ENCODE results near the gene CDC14A.
"Not testable (repeated sequence)": the region's sequence is repeated elsewhere in the genome, so short reads cannot be mapped to it uniquely, and the experiment has no call there.

Gene CDC14A, protein sequence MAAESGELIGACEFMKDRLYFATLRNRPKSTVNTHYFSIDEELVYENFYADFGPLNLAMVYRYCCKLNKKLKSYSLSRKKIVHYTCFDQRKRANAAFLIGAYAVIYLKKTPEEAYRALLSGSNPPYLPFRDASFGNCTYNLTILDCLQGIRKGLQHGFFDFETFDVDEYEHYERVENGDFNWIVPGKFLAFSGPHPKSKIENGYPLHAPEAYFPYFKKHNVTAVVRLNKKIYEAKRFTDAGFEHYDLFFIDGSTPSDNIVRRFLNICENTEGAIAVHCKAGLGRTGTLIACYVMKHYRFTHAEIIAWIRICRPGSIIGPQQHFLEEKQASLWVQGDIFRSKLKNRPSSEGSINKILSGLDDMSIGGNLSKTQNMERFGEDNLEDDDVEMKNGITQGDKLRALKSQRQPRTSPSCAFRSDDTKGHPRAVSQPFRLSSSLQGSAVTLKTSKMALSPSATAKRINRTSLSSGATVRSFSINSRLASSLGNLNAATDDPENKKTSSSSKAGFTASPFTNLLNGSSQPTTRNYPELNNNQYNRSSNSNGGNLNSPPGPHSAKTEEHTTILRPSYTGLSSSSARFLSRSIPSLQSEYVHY

DNA sequence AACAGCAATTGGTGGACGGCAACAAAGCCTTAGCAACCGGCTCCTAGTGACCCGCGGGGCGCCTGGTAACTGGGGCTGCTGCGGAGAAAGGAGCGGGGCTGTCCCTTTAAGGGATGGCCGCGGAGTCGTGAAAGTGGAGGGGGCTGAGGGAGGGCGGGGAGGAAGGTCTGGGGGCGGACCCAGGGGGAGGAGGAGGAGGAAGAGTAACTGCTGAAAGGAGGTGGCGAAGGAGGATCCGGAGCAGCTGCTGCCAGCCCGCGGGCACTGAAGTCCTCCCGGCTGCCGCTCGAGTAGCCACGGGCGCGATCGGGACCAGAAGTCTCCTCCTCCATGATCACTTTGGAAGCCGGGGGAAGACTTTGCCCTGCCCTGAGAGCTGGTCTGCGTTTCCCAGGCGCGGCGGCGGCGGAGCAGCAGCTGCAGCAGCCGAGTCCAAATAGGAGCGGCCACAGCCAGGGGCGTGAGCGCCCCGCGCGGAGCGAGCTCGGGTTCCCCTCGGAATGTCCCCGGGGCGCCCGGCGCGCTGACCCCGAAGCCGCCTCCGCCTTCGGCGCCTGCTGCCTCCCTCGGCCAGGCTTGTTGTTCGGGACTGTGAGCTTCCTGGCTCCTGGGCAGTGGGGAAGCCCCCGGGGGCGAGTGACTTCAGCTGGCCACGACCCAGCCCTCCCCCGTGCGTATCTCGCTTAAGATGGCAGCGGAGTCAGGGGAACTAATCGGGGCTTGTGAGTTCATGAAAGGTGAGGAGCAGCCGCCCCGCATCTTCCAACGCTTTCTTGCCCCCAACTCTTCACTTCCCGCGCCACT lies at the start of gene CDC14A:
Gene CDC14A (plus strand): TSS at position 240 of the 804 bp plus-strand sequence. CDS start 449 bp downstream, at position 689.
- peak; percentile 92 for DNase-seq (ENCODE audit: low spot score)

DNA sequence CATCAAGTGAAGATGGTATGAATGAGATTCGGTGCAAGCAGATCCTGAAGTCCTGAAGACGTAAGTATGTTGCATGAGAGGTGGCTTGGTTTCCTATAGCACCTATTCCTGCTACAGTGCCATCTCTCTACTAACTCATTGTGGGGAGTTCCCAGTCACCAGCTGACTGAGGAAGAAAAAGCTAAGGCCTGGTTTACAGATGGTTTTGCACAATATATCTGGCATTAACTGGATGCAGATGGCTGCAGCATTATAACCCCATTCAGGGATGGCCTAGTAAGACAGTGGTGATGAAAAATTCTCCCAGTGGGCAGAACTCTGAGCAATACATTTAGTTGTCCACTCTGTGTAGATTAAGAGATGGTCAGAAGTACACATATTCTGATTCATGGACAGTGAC lies 49.6 kb upstream of the CDC14A start:
- DNase-seq (ENCODE audit: low spot score) = no peak

DNA sequence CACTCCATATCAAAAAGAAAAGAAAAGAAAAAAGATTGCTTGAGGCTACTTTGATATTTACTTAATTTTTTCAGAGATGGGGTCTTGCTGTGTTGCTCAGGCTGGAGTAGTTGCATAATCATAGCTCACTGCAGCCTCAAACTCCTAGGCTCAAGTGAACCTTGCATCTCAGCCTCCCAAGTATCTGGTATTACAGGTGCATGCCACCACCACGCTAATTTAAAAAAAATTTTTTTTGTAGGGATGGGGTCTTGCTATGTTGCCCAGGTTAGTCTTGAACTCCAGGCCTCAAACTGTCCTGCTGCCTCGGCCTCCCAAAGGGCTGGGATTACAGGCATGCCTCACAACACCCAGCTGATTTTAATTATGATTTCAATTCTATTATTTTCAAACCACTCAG lies 48.1 kb upstream of the CDC14A start:
- DNase-seq (ENCODE audit: low spot score) = no peak

DNA sequence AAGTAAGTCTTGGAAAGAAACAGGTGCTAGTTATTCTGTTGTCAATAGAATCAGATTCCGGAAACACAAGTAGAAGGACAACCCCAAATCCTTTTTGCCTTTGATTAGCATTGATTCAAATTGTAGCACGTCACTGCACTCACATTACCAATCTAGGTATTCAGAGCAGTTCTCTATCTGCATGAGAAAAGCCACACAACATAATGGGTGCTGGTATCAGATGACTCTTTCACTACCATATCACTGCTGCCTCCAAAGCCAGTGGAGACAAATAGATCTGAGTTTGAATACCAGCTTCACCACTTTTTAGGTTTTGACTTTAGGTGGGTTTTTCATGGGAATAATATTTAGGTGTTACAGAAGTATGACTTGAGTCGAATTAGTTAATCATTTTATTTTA lies 47.4 kb upstream of the CDC14A start:
- peak; percentile 53 for DNase-seq (ENCODE audit: low spot score)

DNA sequence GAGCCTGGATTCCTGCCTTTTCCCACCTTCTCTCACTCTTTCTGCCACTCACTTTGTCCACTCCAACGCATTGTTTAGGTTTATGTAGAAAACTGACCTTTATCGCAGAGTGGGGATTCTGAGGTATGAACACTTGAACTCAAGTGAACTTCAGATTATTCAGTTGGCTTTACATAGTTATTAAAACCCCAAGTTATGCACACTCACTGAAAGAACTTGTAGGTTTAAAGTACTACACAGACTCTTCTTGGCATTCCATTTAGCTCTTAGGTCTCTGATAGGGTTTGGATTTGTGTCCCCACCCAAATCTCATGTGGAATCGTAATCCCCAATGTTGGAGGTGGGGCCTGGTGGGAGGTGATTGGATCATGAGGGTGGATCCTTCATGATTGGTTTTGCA lies 46.4 kb upstream of the CDC14A start:
- no peak for DNase-seq (ENCODE audit: low spot score)

DNA sequence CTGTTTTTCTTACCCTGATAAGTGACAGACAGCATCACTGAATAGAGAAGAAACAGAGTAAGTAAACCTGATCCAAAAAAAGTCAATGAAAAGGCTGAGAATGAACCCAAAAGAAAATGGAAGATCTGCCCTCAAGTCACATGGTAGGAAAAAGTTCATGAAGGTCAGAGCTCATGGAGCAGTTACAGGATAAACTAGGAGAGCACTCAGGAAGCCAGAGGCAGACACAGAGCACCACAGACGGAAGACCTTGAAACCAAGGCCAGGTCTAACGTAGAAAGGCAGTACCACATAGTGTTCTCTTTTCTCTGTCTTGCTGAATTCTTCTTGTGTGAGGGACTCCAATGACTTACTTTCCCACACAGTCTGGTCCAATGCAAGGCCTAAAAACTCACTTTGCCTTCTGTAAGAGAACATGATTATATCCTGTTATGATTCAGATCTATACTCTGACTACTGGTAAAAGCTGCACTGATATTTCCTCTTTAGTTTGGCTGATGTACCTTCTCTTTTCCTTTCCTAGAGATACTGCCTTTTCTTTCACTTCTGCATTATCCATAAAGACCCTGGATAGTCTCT lies 45.5 kb upstream of the CDC14A start:
- DNase-seq (ENCODE audit: low spot score) = no peak

DNA sequence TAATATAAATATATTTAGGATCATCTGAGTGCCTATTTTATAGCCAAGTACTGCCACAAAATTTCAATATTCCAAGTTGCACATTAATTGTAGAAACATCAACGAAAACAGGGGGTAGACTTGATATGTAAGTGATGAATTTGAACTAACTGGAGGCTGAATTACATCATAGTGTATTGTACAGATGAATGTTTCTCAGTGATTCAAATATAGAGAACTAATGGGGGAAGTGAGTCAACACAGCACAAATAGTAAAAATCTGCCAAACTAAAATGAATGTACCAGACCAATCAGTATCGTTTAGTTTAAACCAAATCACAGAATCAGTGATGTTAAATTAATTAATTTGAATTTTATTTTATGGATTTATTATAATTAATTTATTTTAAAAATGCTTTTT lies 43.5 kb upstream of the CDC14A start:
- no peak for DNase-seq (ENCODE audit: low spot score)

DNA sequence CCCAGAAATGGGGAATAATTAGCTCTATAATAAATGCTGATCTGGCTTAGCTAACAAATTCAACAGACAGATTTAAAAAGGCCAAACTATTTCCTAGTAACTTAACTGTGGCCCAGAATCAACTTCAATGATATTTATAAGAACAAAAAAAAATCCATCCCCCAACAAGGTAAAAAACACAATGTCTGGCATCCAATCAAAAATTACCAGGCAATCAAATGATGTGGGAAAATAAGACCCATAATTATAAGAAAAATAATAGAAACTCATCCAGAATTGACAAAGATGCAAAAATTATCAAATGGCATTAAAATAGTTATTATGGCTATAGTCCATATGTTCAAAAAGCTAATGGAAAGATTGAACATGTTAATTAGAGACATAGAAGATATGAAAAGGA lies 42.4 kb upstream of the CDC14A start:
- DNase-seq (ENCODE audit: low spot score) = no peak

DNA sequence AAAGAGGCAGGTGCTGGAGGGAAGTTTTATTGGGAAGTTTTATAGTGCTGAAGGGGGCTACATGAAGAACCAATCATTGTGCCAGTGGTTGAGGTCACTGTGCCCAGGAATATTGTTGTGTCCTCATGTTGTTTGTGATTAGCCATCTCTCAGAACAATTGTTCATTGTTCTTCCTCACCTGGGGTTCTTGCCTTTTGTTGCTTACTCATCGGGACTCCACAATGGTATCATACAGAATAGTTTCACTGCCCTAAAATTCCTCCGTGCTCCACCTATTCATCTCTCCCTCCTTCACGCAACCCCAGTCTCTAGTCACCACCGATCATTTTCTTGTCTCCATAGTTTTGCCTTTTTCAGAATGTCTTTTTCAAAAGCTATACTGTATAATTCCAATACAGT lies 38.9 kb upstream of the CDC14A start:
- DNase-seq (ENCODE audit: low spot score) = no peak

DNA sequence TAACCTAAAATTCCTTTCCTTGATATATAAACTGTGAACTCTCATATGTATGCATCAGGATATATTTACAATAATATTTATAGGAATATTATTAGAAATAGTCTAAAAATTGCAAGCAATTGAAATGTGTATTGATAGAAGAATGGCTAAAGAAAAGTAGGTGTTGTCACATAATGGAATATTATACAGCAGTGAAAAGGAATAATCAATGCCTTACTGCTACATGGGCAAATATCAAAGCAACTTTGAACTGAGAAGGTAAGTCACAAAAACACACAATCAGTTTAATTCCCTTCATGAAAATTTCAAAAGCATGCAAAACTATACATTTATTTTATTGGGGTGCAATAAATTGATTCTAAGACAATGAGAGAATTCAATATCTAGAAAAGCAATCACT lies 35.7 kb upstream of the CDC14A start:
- no peak for DNase-seq (ENCODE audit: low spot score)

DNA sequence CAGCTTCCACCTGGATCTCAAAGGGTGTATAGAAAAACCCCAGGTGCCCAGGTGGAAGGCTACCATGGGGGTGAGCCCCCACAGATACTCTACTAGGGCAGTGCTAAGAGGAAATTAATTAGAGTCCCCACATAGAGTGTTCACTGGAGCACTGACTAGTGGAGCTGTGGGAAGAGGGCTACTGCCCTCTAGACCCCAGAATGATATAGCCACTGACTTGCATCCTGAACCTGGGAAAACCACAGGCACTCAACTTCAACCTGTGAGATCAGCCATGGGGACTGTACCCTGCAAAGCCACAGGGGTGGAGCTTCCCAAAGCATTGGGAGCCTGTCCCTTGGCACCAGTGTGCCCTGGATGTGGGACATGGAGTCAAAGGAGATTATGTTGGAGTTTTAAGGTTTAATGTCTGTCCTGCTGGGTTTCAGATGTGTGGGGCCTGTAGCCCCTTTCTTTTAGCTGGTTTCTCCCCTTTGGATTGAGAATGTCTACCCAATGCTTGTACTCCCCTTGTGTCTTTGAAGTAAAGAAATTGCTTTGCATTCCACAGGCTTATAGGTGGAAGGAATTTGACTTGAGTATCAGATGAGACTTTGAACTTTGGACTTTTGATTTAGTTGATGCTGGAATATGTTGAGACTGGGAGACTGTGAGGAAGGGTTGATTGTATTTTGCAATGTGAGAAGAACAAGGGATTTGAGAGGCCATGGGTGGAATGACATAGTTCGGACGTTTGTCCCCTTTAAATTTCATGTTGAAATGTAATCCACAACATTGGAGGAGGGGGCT lies 31.8 kb upstream of the CDC14A start:
- no peak for DNase-seq (ENCODE audit: low spot score)

DNA sequence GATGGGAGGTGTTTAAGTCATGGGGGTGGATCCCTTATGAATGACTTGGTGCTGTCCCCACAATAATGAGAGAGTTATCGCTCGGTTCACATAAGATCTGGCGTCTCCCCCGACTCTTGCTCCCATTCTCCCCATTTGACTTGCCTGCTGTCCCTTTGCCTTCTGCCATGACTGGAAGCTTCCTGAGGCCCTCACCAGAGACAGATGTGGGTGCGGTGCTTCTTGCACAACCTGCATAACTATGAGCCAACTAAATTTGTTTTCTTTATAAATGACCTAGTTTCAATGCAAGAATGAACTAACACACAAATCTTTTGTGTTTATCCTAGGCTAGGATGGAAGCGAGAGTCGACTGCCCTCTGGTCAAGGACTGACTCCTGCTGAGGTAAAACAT lies 31.2 kb upstream of the CDC14A start:
- no peak for DNase-seq (ENCODE audit: low spot score)

DNA sequence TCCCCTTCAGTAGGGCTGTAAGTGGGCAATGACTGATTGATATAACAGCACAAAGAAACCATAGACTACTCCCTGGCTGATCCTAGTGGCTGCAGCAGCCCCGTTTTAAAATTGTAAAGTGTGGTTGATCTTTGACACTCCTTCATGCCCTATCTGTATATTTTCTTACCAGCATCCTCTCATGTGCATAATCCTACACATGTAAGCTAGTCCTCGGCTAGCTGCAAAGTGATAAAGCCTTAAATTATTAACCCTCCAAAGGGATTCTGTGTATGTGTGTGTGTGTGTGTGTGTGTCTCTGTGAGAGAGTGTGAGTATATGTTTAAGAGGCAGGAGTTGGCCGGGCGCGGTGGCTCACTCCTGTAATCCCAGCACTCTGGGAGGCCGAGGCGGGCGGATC lies 30.8 kb upstream of the CDC14A start:
- no peak for DNase-seq (ENCODE audit: low spot score)

DNA sequence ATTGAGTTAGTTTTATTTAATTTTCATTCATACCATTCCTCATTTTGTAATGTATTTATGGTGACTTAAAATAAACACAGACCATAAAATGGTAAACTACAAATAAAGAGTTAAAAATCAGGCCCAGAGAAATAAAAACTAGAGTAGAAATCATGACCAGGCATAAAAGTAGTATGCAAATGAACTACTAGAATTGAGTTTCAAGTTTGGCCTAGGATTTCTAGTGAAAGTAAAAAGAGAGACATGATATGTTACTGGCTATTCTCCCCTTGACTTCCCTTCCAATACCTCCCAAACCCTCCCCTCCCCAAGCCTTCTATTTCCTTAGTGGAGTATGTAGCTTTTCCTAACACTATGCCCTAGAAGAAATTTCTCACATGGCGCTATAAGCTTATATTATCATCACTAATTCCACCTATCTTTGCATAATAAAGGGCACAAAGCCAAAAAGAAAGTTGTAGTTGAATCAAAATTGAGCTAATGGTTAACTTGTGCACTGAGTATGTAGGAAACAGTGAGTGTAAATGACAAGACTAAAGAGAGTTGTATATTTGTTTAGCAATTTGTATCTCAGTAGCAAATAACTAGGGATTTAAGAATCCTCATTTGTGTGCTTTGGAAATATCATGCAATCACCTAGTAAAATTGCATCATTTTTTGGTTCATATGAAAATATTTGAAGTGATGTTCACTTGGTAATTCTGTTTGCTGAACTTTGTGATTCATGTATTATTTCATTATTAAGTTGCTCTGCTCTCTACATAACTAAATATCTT lies 29.7 kb upstream of the CDC14A start:
- no peak for DNase-seq (ENCODE audit: low spot score)

DNA sequence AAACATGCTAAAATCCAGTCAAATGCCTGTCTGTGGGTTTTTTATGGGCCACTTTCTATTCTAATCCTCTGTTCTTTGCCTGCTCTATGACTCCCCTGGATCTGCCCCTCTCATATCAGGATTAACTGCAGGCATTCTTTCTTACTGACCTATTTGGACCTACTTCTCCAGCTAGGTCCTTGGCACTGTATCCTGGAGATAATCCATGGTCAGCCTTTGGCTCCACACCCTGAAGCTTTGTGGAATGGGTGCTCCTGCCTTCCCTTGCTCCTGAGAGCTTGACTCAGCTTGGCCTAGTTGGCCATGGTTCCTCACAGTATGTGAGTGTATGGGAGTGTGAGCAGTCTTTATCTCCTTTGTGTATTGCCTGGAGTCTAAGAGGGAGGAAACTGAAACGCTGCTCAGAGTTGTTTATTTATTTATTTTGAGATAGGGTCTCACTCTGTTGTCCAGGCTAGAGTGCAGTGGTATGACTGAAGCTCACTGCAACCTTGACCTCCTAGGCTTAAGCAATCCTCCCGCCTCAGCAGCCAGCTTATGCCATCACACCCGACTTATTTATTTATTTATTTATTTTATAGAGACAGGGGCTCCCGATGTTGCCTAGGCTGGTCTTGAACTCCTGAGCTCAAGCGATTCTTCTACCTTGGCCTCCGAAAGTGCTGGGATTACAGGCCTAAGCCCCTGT lies 28.7 kb upstream of the CDC14A start:
- DNase-seq (ENCODE audit: low spot score) = no peak

DNA sequence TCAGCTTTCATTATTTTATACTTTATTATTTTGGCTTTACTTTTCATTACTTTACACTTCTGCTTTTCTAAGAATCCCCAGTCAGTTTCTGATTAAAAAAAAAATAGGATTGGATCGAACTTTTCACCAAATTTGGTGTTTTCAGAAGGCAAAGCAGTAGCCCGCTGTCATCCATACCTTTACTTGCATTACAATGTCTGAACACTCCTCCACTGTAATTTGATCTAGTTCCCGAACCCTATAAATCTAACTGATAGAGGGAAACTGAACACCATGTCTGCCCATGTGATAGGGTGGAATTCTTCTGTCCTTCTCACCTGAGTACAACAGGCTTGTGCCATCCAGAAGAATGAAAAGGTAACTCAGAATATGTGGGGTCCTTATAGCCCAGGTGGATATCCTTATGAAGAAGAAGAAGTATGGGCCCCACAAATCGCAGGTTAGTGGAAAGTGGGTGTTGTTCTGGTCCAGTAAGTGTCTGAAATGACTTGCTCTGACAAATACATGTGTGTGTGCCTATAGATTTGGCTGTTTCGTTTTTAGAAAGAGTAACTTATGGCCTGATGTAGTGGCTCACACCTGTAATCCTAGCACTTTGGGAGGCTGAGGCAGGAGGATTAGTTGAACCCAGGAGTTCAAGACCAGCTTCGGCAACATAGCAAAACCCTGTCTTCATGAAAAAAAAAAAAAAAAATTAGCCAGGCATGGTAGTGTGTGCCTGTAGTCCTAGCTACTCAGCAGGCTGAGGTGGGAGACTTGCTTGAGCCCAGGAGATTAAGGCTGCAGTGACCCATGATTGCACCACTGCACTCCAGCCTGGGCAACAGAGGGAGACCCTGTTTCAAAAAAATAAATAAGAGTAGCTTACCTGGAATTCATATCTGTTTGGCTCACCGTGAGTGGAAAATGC lies 26.6 kb upstream of the CDC14A start:
- peak; percentile 62 for DNase-seq (ENCODE audit: low spot score)

DNA sequence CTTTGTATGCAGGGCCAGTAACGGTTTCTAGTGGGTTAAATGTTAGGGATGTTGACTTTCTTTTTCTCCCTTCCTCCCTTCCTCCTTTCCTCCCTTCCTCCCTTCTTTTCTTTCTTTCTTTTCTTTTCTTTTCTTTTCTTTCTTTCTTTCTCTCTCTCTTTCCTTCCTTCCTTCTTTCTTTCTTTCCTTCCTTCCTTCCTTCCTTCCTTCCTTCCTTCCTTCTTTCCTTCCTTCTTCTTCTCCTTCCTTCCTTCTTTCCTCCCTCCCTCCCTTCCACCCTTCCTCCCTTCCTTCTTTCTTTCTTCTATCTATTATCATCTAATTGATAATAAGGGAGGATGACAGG lies 26.0 kb upstream of the CDC14A start:
- DNase-seq (ENCODE audit: low spot score) = not testable (repeated sequence)

DNA sequence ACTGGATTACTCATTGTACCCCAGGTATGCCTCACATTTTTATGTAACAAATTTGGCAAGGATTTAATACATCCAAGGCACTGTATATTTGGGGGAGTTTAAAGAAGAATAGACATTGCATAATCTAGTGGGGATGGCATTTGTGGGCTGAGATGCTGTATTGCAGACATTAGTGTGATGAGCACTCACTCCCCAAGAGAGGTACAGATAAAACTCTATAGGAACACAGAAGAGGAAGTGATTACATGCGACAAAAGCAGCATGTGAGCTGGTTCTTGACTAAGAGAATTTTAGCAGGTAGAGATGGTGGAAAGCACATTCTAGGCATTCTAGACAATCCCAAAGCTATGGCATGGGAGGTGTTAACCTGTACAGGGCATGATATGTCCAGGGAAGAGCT lies 24.2 kb upstream of the CDC14A start:
- DNase-seq (ENCODE audit: low spot score) = no peak

DNA sequence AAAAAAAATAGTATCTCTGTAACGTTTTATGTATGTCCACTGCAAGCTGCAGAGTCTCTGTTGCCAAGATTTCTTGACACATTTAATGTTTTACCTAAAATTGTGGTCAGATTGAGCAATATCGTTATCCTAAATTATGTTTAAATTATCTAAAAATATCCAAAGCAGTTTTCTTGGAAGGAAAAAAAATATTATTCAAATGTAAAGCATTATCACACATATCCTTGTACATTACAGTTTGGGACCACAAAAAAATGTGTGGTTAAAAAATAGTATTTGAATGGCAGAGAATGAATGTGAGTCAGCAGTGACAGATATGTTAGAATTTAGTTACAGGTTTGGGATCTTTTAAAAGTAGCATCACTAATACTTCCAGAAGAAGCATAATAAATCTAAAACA lies 21.2 kb upstream of the CDC14A start:
- DNase-seq (ENCODE audit: low spot score) = not testable (repeated sequence)

Measured in iPS-NIHi11 (cell line).